ENCODE measurements around the gene EBF3.

DNA sequence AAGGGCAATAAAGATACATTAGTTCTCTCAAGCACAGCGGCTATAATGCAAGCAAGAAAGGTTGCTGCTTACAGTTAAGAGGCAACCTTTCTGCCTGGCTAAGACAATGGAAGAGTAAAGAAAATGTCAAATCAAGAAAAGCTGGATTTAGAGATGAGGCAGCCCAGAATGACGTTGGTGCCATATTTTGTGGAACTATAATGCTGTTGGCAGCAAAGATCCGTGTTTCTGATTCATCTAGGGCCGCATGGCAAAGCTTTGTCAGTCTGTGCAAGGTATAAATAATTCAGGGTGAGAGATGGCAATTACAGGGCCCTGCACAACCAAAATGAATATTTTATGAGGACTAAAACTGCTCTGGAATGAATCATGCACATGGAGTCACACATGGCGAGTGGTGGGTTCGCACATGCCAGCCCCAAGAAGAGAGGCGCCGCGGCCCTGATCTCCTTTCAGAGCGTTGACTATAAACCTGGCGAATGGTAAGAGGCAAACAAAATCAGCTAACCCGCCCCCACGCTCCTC lies 76.6 kb downstream of the EBF3 start:
- TF ChIP-seq POLR2AphosphoS5 (IDR thresholded peaks at IDR 0.05; ENCODE audit: insufficient read depth, low read depth, low read length) (no peak), MYC (IDR thresholded peaks at IDR 0.05; ENCODE audit: low read depth, low read length) (no peak), JUN (IDR thresholded peaks at IDR 0.05; ENCODE audit: borderline replicate concordance, insufficient read depth, insufficient read length, low read depth) (no peak)
- TF ChIP-seq, protein P1, sequence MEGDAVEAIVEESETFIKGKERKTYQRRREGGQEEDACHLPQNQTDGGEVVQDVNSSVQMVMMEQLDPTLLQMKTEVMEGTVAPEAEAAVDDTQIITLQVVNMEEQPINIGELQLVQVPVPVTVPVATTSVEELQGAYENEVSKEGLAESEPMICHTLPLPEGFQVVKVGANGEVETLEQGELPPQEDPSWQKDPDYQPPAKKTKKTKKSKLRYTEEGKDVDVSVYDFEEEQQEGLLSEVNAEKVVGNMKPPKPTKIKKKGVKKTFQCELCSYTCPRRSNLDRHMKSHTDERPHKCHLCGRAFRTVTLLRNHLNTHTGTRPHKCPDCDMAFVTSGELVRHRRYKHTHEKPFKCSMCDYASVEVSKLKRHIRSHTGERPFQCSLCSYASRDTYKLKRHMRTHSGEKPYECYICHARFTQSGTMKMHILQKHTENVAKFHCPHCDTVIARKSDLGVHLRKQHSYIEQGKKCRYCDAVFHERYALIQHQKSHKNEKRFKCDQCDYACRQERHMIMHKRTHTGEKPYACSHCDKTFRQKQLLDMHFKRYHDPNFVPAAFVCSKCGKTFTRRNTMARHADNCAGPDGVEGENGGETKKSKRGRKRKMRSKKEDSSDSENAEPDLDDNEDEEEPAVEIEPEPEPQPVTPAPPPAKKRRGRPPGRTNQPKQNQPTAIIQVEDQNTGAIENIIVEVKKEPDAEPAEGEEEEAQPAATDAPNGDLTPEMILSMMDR (IDR thresholded peaks at IDR 0.05; ENCODE audit: extremely low read depth in 1 of 2, insufficient read depth in 1 of 2, low read depth in 1 of 2, low read length in 2 of 2) = no peak
